Fibroblast of villous mesenchyme (primary cell): ENCODE measurements around the gene MDP1. TPM values are rescaled to one million over a fixed set of nuclear protein-coding genes. Genes with fewer than 3 reads are reported as not detected.

Experiments used
- DNase-seq: peaks from one replicate; pipeline ENCODE4 v3.0.0-alpha.2; 2010; ENCODE audit warnings: low read depth
- H3K4me3 ChIP-seq: 2 replicates; pipeline ENCODE4 v1.5.1; 2011; ENCODE audit warnings: low read depth, mild to moderate bottlenecking, low read length
- CTCF ChIP-seq: IDR thresholded peaks from 2 replicates; pipeline ENCODE4 v1.5.1; 2012; ENCODE audit warnings: low read depth, mild to moderate bottlenecking, low read length; ENCODE audit not compliant: insufficient read depth
- total RNA-seq: library from RNA; depleted of rRNA; stranded (reverse); fragments of >200 nt; gene quantifications from 2 replicates; pipeline ENCODE4 v1.2.3, GENCODE V29; 2012

MDP1 gene
- total RNA-seq, 1 donor = 8.6 TPM

- no peak for DNase-seq
- no peak for TF ChIP-seq CTCF
- no peak overlapping the region for H3K4me3 ChIP-seq
These were observed 18.5 kb upstream of the MDP1 start for GRCh38 chr14:24234095-24235005.

GRCh38 chr14:24233538-24233866, 17.6 kb upstream of the MDP1 start:
- DNase-seq = no peak
- no peak for TF ChIP-seq CTCF
- peak overlapping the region; percentile 93 for H3K4me3 ChIP-seq

GRCh38 chr14:24232645-24233537, 17.0 kb upstream of the MDP1 start, which contains the start of gene GMPR2:
GMPR2 (plus strand) TSS chr14:24232929; CDS start chr14:24233254, 325 bp downstream.
- TF ChIP-seq CTCF = no peak
- no peak for DNase-seq
- peak within 1 kb of the TSS; percentile 93 for H3K4me3 ChIP-seq

GRCh38 chr14:24232121-24232644, 16.3 kb upstream of the MDP1 start, which contains the start of gene NEDD8:
NEDD8 (minus strand) TSS chr14:24232367; CDS start chr14:24232267, 100 bp downstream.
- TF ChIP-seq CTCF = no peak
- DNase-seq = peak; percentile 95
- H3K4me3 ChIP-seq = peak within 1 kb of the TSS; percentile 93

GRCh38 chr14:24231263-24232120, 15.6 kb upstream of the MDP1 start:
- no peak for DNase-seq
- no peak for TF ChIP-seq CTCF
- H3K4me3 ChIP-seq = peak overlapping the region; percentile 93

GRCh38 chr14:24228902-24229301, 13.0 kb upstream of the MDP1 start:
- no peak overlapping the region for H3K4me3 ChIP-seq
- no peak for DNase-seq
- TF ChIP-seq CTCF = no peak
